CD14-positive monocyte (primary cell): Measurements from ENCODE around the gene NEMP1. TPM values are rescaled to one million over a fixed set of nuclear protein-coding genes. Genes with fewer than 3 reads are reported as not detected.
A peak's percentile ranks its signal among the peaks of the same experiment; 100 is the strongest.

Experiments used
- DNase-seq, 3 donors: peaks; one replicate each; pipeline ENCODE4 v3.0.0-alpha.2; 2011 to 2022
- H2AFZ ChIP-seq: 2 replicates; pipeline ENCODE4 v1.6.0; 2012; ENCODE audit warnings: mild to moderate bottlenecking, low read depth, low read length, inconsistent platforms; ENCODE audit not compliant: insufficient read depth, poor library complexity, severe bottlenecking
- H3K27ac ChIP-seq, 2 donors: 1 replicate in 1 of 2; 2 replicates in 1 of 2; pipeline ENCODE4 v1.5.1; 2012 to 2013; ENCODE audit warnings: low read length in 2 of 2, control low read depth in 1 of 2, inconsistent platforms in 1 of 2, low read depth in 1 of 2, mild to moderate bottlenecking in 1 of 2
- H3K27me3 ChIP-seq, 2 donors: one replicate each; pipeline versions ENCODE4 v1.6.0 to v1.6.1; 2011 to 2013; ENCODE audit warnings: low read length in 2 of 2; ENCODE audit not compliant: control insufficient read depth in 2 of 2, insufficient read depth in 2 of 2
- H3K36me3 ChIP-seq, 2 donors: replicated peaks in 1 of 2; 1 replicate in 1 of 2; 2 replicates in 1 of 2; pipeline versions ENCODE4 v1.5.1 to v1.6.1; 2012 to 2013; ENCODE audit warnings: low read length in 2 of 2, control low read depth in 1 of 2, inconsistent platforms in 1 of 2, mild to moderate bottlenecking in 1 of 2; ENCODE audit not compliant: insufficient read depth in 2 of 2, control insufficient read depth in 1 of 2
- H3K4me1 ChIP-seq, 2 donors: 1 replicate in 1 of 2; 2 replicates in 1 of 2; pipeline versions ENCODE4 v1.5.1 to v1.6.1; 2012 to 2013; ENCODE audit warnings: low read length in 2 of 2, control low read depth in 1 of 2, inconsistent platforms in 1 of 2, mild to moderate bottlenecking in 1 of 2, moderate library complexity in 1 of 2; ENCODE audit not compliant: insufficient read depth in 2 of 2, control insufficient read depth in 1 of 2
- H3K4me2 ChIP-seq: replicated peaks from 2 replicates; pipeline ENCODE3; 2012; ENCODE audit warnings: low read length, moderate library complexity, mild to moderate bottlenecking; ENCODE audit not compliant: poor library complexity, severe bottlenecking; ENCODE audit errors: extremely low read depth
- H3K4me3 ChIP-seq, 3 experiments: fragments of 200-600 bp in 1 of 3; sonication (generic) in 1 of 3; replicated peaks in 1 of 3; 1 replicate in 2 of 3; 2 replicates in 1 of 3; pipeline ENCODE4 v1.5.1; 2011 to 2013; ENCODE audit warnings: low read length in 3 of 3, mild to moderate bottlenecking in 3 of 3, control low read depth in 2 of 3, low read depth in 2 of 3, inconsistent platforms in 1 of 3, moderate library complexity in 1 of 3
- H3K79me2 ChIP-seq: 2 replicates; pipeline ENCODE4 v1.6.0; 2012; ENCODE audit warnings: mild to moderate bottlenecking, control low read depth, inconsistent platforms, low read length, moderate library complexity; ENCODE audit not compliant: insufficient read depth
- H3K9ac ChIP-seq: 2 replicates; pipeline ENCODE4 v1.6.0; 2017; ENCODE audit warnings: low read length, mild to moderate bottlenecking; ENCODE audit not compliant: insufficient read depth, poor library complexity, severe bottlenecking
- H3K9me3 ChIP-seq, 2 donors: replicated peaks in 1 of 2; 1 replicate in 1 of 2; 2 replicates in 1 of 2; pipeline versions ENCODE4 v1.5.1 to v1.6.1; 2012 to 2013; ENCODE audit warnings: low read length in 2 of 2, control low read depth in 1 of 2; ENCODE audit not compliant: control insufficient read depth in 1 of 2, insufficient read depth in 1 of 2
- H4K20me1 ChIP-seq: 2 replicates; pipeline ENCODE4 v1.6.0; 2012; ENCODE audit warnings: mild to moderate bottlenecking, low read length, control low read depth, moderate library complexity; ENCODE audit not compliant: insufficient read depth
- H3K27ac Mint-ChIP-seq, 7 donors: one replicate each; pipeline ENCODE4 v1.8.0; 2020; ENCODE audit warnings: mild to moderate bottlenecking in 7 of 7, mixed read lengths in 7 of 7, moderate library complexity in 6 of 7, inconsistent platforms in 2 of 7
- H3K27me3 Mint-ChIP-seq, 3 donors: one replicate each; pipeline ENCODE4 v1.8.0; 2021 to 2022; ENCODE audit warnings: low read depth in 3 of 3, mild to moderate bottlenecking in 3 of 3, mixed read lengths in 3 of 3, moderate library complexity in 3 of 3, inconsistent platforms in 1 of 3
- H3K36me3 Mint-ChIP-seq, 2 donors: one replicate each; pipeline ENCODE4 v1.8.0; 2020; ENCODE audit warnings: mixed read lengths in 2 of 2, inconsistent platforms in 1 of 2, mild to moderate bottlenecking in 1 of 2
- H3K4me1 Mint-ChIP-seq: one replicate; pipeline ENCODE4 v1.8.0; 2020; ENCODE audit warnings: mild to moderate bottlenecking, mixed read lengths
- H3K4me3 Mint-ChIP-seq, 2 donors: one replicate each; pipeline ENCODE4 v1.8.0; 2020; ENCODE audit warnings: mild to moderate bottlenecking in 2 of 2, mixed read lengths in 2 of 2, moderate library complexity in 1 of 2
- H3K9me3 Mint-ChIP-seq, 7 donors: one replicate each; pipeline ENCODE4 v1.8.0; 2020 to 2022; ENCODE audit warnings: mixed read lengths in 7 of 7, mild to moderate bottlenecking in 6 of 7, moderate library complexity in 6 of 7, inconsistent platforms in 2 of 7
- CTCF ChIP-seq: fragments of 200-600 bp; IDR thresholded peaks from one replicate; pipeline ENCODE4 v1.8.0; 2022; ENCODE audit warnings: antibody characterized with exemption, mild to moderate bottlenecking
- WGBS: methylation state at CpG from one replicate; pipeline ENCODE4 v1.1.5; 2013; ENCODE audit warnings: missing lambda C conversion rate; ENCODE audit not compliant: insufficient coverage; 5-methylcytosine and 5-hydroxymethylcytosine counted together
- intact Hi-C, 2 donors: fragments of 100-400 bp; cut with micrococcal nuclease; formaldehyde crosslinking; loops; one replicate each; pipeline versions ENCODE4 v1.15.0 to v1.15.1; 2023
- polyA plus RNA-seq, 3 donors: library from polyadenylated mRNA; depleted of rRNA in 1 of 3; unstranded in 2 of 3; stranded (reverse) in 1 of 3; fragments of 300-500 nt in 2 of 3; fragments of >200 nt in 1 of 3; fragmentation: Illumina TruSeq in 2 of 3; gene quantifications; 1 replicate in 2 of 3; 2 replicates in 1 of 3; pipeline ENCODE4 v1.2.3, GENCODE V29; 2012 to 2021

The NEMP1 gene
- polyA plus RNA-seq, 3 donors = 1.9 to 4.6 (median 2.2) TPM

- Histone ChIP-seq H3K4me3 (peak overlapping the region; percentile 71 to 90 (median 86)), H3K27me3 (no peaks in the 10 kb centered on the region), H3K4me2 (peak overlapping the region; percentile 82), H4K20me1 (peaks cover 18% of the 10 kb centered on the region), H3K9ac (peak overlapping the region; percentile 77), H3K4me1 (peaks cover 43 to 51% of the 10 kb centered on the region in 2 donors), H3K9me3 (no peaks in the 10 kb centered on the region), H2AFZ (peak overlapping the region; percentile 76), H3K79me2 (no peaks in the 10 kb centered on the region), H3K27ac (peak overlapping the region; percentile 88 to 96), H3K36me3 (peaks cover 1 to 6% of the 10 kb centered on the region in 2 donors)
- Mint-ChIP-seq H3K9me3 (peaks cover 0 to 2% (median 0%) of the 10 kb centered on the region in 7 donors), H3K4me1 (peaks cover 42% of the 10 kb centered on the region), H3K27ac (peak overlapping the region; percentile 94 to 98 (median 97)), H3K4me3 (peak overlapping the region; percentile 90 to 96), H3K36me3 (peaks cover 11 to 13% of the 10 kb centered on the region in 2 donors), H3K27me3 (peaks cover 0 to 12% (median 10%) of the 10 kb centered on the region in 3 donors)
- no peak for TF ChIP-seq CTCF
- intact Hi-C loops = no loop called here
- DNase-seq = peak; percentile 59 to 81 (median 80)
- 0% methylated on average over 9 of the region's 52 CpGs for WGBS
These were observed 8.6 kb upstream of the NEMP1 start for GRCh38 chr12:57087010-57087690.

DNA sequence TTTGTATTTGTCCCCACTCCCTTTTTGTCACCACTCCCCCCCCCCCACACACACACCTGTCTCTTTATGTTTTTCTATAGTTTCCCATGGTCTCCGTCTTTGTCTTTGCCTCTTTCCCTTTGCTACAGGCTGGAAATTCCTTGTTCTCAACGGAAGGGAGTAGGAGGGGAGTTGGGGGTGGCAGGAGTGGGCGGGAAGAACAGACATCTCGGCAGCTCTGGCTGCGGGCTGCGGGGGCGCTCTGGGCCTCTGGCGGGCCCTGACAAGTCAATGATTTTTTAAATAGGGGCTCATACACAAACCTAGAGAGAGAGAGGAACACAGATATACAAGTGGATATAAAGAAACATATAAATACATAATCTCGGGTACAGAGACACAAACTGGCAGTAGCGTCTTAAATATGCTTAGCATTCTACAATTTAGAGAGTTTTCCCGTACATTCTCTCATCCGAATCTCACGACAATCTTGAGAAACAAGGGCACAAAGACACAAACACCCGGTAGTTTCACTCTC lies 8.0 kb upstream of the NEMP1 start:
- no peak for TF ChIP-seq CTCF
- peak overlapping the region; percentile 82 for H3K4me2 ChIP-seq
- H4K20me1 ChIP-seq = peaks cover 12% of the 10 kb centered on the region
- no peaks in the 10 kb centered on the region for H3K79me2 ChIP-seq
- Mint-ChIP-seq H3K36me3 (peaks cover 5 to 7% of the 10 kb centered on the region in 2 donors), H3K4me3 (peak overlapping the region; percentile 90 to 96), H3K4me1 (peaks cover 42% of the 10 kb centered on the region), H3K9me3 (peaks cover 0 to 2% (median 0%) of the 10 kb centered on the region in 7 donors), H3K27ac (peak overlapping the region; percentile 51 to 97 (median 85)), H3K27me3 (peaks cover 0 to 12% (median 7%) of the 10 kb centered on the region in 3 donors)
- DNase-seq = peak in 1 of 3 donors; percentile 33
- intact Hi-C loops = no loop called here
- H3K36me3 ChIP-seq = peaks cover 0 to under 1% of the 10 kb centered on the region in 2 donors
- 0% methylated on average over 10 of the region's 14 CpGs for WGBS
- H3K27me3 ChIP-seq = no peaks in the 10 kb centered on the region
- peak overlapping the region; percentile 51 to 67 for H3K27ac ChIP-seq
- H3K9ac ChIP-seq = peak overlapping the region; percentile 77
- peak overlapping the region; percentile 71 to 90 (median 86) for H3K4me3 ChIP-seq
- peak overlapping the region; percentile 76 for H2AFZ ChIP-seq
- H3K9me3 ChIP-seq = no peaks in the 10 kb centered on the region
- peaks cover 43 to 51% of the 10 kb centered on the region in 2 donors for H3K4me1 ChIP-seq
